Measurements from ENCODE around the gene PKHD1.
"Not testable (repeated sequence)": the region's sequence is repeated elsewhere in the genome, so short reads cannot be mapped to it uniquely, and the experiment has no call there.

The PKHD1 gene

DNA sequence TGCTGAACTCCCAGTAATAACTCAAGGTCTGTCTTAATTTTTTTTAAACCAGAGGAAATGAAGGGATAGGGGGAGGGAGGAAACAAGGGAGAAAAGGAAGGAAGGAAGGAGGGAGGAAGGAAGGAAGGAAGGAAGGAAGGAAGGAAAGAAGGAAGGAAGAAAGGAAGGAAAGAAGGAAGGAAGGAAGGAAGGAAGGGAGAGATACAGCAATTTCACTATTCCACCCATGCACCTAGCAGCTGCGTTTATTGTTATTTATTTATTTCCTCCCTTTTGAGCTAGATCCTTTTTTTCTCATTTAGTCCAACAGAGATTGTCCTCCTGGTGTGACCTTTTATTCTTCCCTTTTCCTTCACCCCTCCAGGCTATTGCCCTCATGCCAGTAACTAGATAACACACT lies 97.6 kb downstream of the PKHD1 start:
- no peak for DNase-seq (ENCODE audit: extremely low spot score)
- ChIA-PET POLR2A (no interaction called here), CTCF (no interaction called here)
- TF ChIP-seq SUZ12 (IDR thresholded peaks at IDR 0.05) (no peak), LEF1 (IDR thresholded peaks at IDR 0.05; ENCODE audit: borderline replicate concordance) (no peak), BHLHE40 (IDR thresholded peaks at IDR 0.05; ENCODE audit: borderline replicate concordance) (no peak), TARDBP (IDR thresholded peaks at IDR 0.05) (no peak), PKNOX1 (IDR thresholded peaks at IDR 0.05) (no peak), FOXA1 (IDR thresholded peaks at IDR 0.05) (no peak), ELF4 (IDR thresholded peaks at IDR 0.05) (no peak), CTBP1 (IDR thresholded peaks at IDR 0.05; ENCODE audit: borderline replicate concordance) (no peak), SP1 (IDR thresholded peaks at IDR 0.05) (no peak), ARNT (IDR thresholded peaks at IDR 0.05) (no peak), FOXM1 (IDR thresholded peaks at IDR 0.05; ENCODE audit: borderline replicate concordance) (no peak), NFRKB (IDR thresholded peaks at IDR 0.05) (no peak), FOXK2 (IDR thresholded peaks at IDR 0.05) (no peak), HDGF (IDR thresholded peaks at IDR 0.05; ENCODE audit: borderline replicate concordance) (no peak), L3MBTL2 (conservative IDR thresholded peaks at IDR 0.05) (no peak), ZNF384 (IDR thresholded peaks at IDR 0.05) (no peak)

GRCh38 chr6:51986864-51987263 lies 100.5 kb downstream of the PKHD1 start:
- no peak for DNase-seq (ENCODE audit: extremely low spot score)
- ChIA-PET POLR2A (no interaction called here), CTCF (no interaction called here)
- TF ChIP-seq HDGF (IDR thresholded peaks at IDR 0.05; ENCODE audit: borderline replicate concordance) = no peak
- TF ChIP-seq NFRKB (IDR thresholded peaks at IDR 0.05) = no peak
- TF ChIP-seq TARDBP (IDR thresholded peaks at IDR 0.05) = no peak
- TF ChIP-seq PKNOX1 (IDR thresholded peaks at IDR 0.05) = no peak
- TF ChIP-seq CTBP1 (IDR thresholded peaks at IDR 0.05; ENCODE audit: borderline replicate concordance) = no peak
- no peak for TF ChIP-seq ARNT (IDR thresholded peaks at IDR 0.05)
- no peak for TF ChIP-seq SUZ12 (IDR thresholded peaks at IDR 0.05)
- no peak for TF ChIP-seq FOXK2 (IDR thresholded peaks at IDR 0.05)
- TF ChIP-seq FOXA1 (IDR thresholded peaks at IDR 0.05) = no peak
- no peak for TF ChIP-seq LEF1 (IDR thresholded peaks at IDR 0.05; ENCODE audit: borderline replicate concordance)
- TF ChIP-seq ZNF384 (IDR thresholded peaks at IDR 0.05) = no peak
- TF ChIP-seq SP1 (IDR thresholded peaks at IDR 0.05) = no peak
- no peak for TF ChIP-seq ELF4 (IDR thresholded peaks at IDR 0.05)
- no peak for TF ChIP-seq BHLHE40 (IDR thresholded peaks at IDR 0.05; ENCODE audit: borderline replicate concordance)
- no peak for TF ChIP-seq L3MBTL2 (conservative IDR thresholded peaks at IDR 0.05)
- TF ChIP-seq FOXM1 (IDR thresholded peaks at IDR 0.05; ENCODE audit: borderline replicate concordance) = no peak

- POLR2A ChIA-PET = no interaction called here
- no peak for DNase-seq (ENCODE audit: extremely low spot score)
- TF ChIP-seq L3MBTL2 (conservative IDR thresholded peaks at IDR 0.05) (no peak), FOXK2 (IDR thresholded peaks at IDR 0.05) (no peak), ELF4 (IDR thresholded peaks at IDR 0.05) (no peak), LEF1 (IDR thresholded peaks at IDR 0.05; ENCODE audit: borderline replicate concordance) (no peak), CTBP1 (IDR thresholded peaks at IDR 0.05; ENCODE audit: borderline replicate concordance) (no peak), BHLHE40 (IDR thresholded peaks at IDR 0.05; ENCODE audit: borderline replicate concordance) (no peak), NFRKB (IDR thresholded peaks at IDR 0.05) (no peak), HDGF (IDR thresholded peaks at IDR 0.05; ENCODE audit: borderline replicate concordance) (no peak), SUZ12 (IDR thresholded peaks at IDR 0.05) (no peak), FOXA1 (IDR thresholded peaks at IDR 0.05) (no peak), SP1 (IDR thresholded peaks at IDR 0.05) (no peak), TARDBP (IDR thresholded peaks at IDR 0.05) (no peak)
- CTCF ChIA-PET = interaction anchor here (0.6 kb wide), 1 partner anchor 8 kb away, joined by 4 read pairs; no protein-coding TSS in a partner anchor
These were observed 103.8 kb downstream of the PKHD1 start for GRCh38 chr6:51983564-51983963.

DNA sequence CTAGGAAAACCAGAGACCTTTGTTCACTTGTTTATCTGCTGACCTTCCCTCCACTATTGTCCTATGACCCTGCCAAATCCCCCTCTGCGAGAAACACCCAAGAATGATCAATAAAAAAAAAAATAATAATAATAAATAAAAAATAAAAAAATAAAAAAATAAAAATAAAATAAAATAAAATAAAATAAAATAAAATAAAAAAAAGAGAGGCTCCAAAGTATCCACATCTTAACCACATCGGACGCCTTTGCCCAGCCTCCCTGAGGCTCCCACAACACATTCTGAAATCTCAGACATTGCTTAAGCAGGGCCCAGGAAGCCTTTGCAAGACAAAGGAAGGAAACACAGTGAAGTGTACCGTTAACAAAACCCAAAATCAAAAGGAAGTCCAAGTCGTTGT lies 104.7 kb downstream of the PKHD1 start:
- DNase-seq (ENCODE audit: extremely low spot score); POLR2A ChIA-PET; CTCF ChIA-PET: not testable (repeated sequence)

DNA sequence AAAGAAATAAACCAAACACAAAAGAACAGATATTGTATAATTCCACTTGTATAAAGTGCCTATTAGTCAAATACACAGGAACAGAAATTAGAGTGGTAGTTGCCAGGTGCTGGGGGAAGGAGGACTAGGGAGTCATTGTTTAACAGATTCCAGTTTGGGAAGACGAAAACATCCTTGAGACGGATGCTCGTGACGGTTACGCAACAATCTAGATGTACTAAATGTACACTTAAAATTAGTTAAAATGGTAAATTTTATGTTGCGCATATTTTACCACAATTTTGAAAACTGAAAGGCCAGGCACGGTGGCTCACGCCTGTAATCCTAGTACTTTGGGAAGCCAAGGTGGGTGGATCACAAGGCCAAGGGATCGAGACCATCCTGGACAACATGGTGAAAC lies 111.0 kb downstream of the PKHD1 start:
- no peak for DNase-seq (ENCODE audit: extremely low spot score)
- TF ChIP-seq SUZ12 (IDR thresholded peaks at IDR 0.05) (no peak), FOXM1 (IDR thresholded peaks at IDR 0.05; ENCODE audit: borderline replicate concordance) (no peak), LEF1 (IDR thresholded peaks at IDR 0.05; ENCODE audit: borderline replicate concordance) (no peak), TARDBP (IDR thresholded peaks at IDR 0.05) (no peak), BHLHE40 (IDR thresholded peaks at IDR 0.05; ENCODE audit: borderline replicate concordance) (no peak), ARNT (IDR thresholded peaks at IDR 0.05) (no peak), FOXA1 (IDR thresholded peaks at IDR 0.05) (no peak), ELF4 (IDR thresholded peaks at IDR 0.05) (no peak)
- POLR2A ChIA-PET = no interaction called here
- CTCF ChIA-PET = interaction anchor here (0.6 kb wide), 1 partner anchor 608 kb away, joined by 3 read pairs; no protein-coding TSS in a partner anchor

DNA sequence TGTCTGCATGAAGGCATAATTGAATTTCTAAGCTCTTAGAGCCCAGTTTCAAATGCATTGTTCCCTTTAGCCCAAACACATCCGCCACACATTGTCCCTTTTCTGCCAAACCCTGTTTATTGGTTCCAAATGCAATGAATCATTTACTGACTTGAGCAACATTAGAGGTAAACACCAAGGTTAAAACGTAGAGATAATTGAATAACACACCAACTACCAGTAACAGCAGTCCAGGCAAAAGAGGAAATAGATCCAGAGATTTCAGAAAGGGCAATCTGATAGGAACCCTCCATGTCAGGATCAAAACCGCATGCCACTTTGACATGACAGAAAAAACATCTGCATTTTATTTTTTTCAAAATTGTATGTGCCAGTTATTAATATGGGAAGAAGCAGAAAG lies 114.8 kb downstream of the PKHD1 start:
- ChIA-PET POLR2A (no interaction called here), CTCF (no interaction called here)
- TF ChIP-seq ARNT (IDR thresholded peaks at IDR 0.05) (no peak), LEF1 (IDR thresholded peaks at IDR 0.05; ENCODE audit: borderline replicate concordance) (no peak), SP1 (IDR thresholded peaks at IDR 0.05) (no peak), PKNOX1 (IDR thresholded peaks at IDR 0.05) (no peak), TARDBP (IDR thresholded peaks at IDR 0.05) (no peak), CTBP1 (IDR thresholded peaks at IDR 0.05; ENCODE audit: borderline replicate concordance) (no peak), FOXM1 (IDR thresholded peaks at IDR 0.05; ENCODE audit: borderline replicate concordance) (no peak), FOXK2 (IDR thresholded peaks at IDR 0.05) (no peak)
- DNase-seq (ENCODE audit: extremely low spot score) = no peak
